ENCODE results near the gene USP36.

DNA sequence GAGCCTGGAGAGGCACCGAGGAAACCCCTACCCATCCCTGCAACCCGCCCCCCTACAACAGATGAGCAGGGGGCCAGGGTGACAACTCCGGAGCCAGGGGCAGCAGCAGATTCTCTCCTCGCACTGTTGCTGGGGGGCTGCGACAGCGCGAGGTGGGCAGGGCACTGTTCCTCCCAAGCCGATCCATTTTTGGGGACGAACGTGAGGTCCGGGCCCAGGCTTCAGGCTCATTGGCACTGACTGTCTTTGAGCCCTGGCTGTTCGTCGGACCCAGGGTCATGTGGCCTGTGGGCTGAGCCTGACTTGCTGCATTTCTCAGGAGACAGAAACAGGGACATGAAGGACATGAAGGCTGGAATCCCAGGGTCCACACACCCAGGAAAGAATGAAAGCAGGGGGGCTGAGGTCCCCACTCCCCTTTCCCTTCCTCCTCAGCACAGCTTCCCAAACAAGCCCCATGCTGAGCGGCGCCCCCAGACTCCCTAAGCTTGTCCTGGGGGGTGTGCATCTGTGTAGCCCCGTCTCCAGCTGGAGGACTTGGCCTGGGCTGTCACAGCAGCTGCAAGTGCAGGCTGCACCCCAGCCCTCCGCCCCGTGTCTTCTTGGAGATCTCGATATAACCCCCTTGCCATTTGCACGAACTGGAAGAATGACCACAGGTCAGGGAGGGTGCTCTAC lies 43.7 kb upstream of the USP36 start:
- TF ChIP-seq, protein P1, sequence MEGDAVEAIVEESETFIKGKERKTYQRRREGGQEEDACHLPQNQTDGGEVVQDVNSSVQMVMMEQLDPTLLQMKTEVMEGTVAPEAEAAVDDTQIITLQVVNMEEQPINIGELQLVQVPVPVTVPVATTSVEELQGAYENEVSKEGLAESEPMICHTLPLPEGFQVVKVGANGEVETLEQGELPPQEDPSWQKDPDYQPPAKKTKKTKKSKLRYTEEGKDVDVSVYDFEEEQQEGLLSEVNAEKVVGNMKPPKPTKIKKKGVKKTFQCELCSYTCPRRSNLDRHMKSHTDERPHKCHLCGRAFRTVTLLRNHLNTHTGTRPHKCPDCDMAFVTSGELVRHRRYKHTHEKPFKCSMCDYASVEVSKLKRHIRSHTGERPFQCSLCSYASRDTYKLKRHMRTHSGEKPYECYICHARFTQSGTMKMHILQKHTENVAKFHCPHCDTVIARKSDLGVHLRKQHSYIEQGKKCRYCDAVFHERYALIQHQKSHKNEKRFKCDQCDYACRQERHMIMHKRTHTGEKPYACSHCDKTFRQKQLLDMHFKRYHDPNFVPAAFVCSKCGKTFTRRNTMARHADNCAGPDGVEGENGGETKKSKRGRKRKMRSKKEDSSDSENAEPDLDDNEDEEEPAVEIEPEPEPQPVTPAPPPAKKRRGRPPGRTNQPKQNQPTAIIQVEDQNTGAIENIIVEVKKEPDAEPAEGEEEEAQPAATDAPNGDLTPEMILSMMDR (IDR thresholded peaks at IDR 0.05) = no peak
- TF ChIP-seq ZFX (IDR thresholded peaks at IDR 0.05; ENCODE audit: borderline replicate concordance) = no peak

All from 22Rv1 (cell line).